Thyroid gland (tissue), 4 donors: ENCODE data around the gene LRRFIP1. TPM values are rescaled to one million over a fixed set of nuclear protein-coding genes. Genes with fewer than 3 reads are reported as not detected.
A peak's percentile ranks its signal among the peaks of the same experiment; 100 is the strongest.

Experiments
- DNase-seq, 2 donors: peaks; one replicate each; pipeline ENCODE4 v3.0.0-alpha.2; 2019
- H3K27ac ChIP-seq, 3 donors: fragments of 200-600 bp; sonication (generic); 1 replicate in 2 of 3; 2 replicates in 1 of 3; pipeline ENCODE4 v1.5.1; 2016 to 2019; ENCODE audit warnings: mild to moderate bottlenecking in 1 of 3, moderate library complexity in 1 of 3
- H3K27me3 ChIP-seq: fragments of 200-600 bp; sonication (generic); one replicate; pipeline ENCODE4 v1.5.1; 2019
- H3K36me3 ChIP-seq, 2 donors: fragments of 200-600 bp; sonication (generic); one replicate each; pipeline ENCODE4 v1.5.1; 2016 to 2019
- H3K4me1 ChIP-seq, 2 donors: fragments of 200-600 bp; sonication (generic); one replicate each; pipeline ENCODE4 v1.5.1; 2017 to 2019
- H3K4me3 ChIP-seq, 3 donors: fragments of 200-600 bp; sonication (generic); replicated peaks in 1 of 3; 1 replicate in 2 of 3; 2 replicates in 1 of 3; pipeline ENCODE4 v1.5.1; 2016; ENCODE audit warnings: mild to moderate bottlenecking in 1 of 3
- H3K9me3 ChIP-seq: fragments of 200-600 bp; sonication (generic); one replicate; pipeline ENCODE4 v1.5.1; 2017
- POLR2A ChIP-seq, 2 donors: fragments of 450-650 bp; IDR thresholded peaks; one replicate each; pipeline ENCODE4 v1.6.1; 2017; ENCODE audit warnings: antibody characterized with exemption in 2 of 2, mild to moderate bottlenecking in 2 of 2, moderate library complexity in 1 of 2
- WGBS, 2 donors: methylation state at CpG; one replicate each; pipeline ENCODE4 v1.1.5; 2017; 5-methylcytosine and 5-hydroxymethylcytosine counted together
- intact Hi-C: fragments of 100-400 bp; cut with DNase I; formaldehyde crosslinking; loops from one replicate; pipeline ENCODE4 v1.15.1; 2023
- total RNA-seq, 4 donors: library from RNA; depleted of rRNA; stranded (reverse); fragments of >200 nt; gene quantifications; one replicate each; pipeline ENCODE4 v1.2.3, GENCODE V29; 2016
- TF ChIP-seq, protein P1 (sequence below), 6 experiments: fragments of 200-600 bp in 3 of 6; fragments of 450-650 bp in 3 of 6; sonication (generic) in 3 of 6; IDR thresholded peaks; one replicate each; pipeline ENCODE4 v1.5.1; 2016 to 2019; ENCODE audit warnings: antibody characterized with exemption in 6 of 6, mild to moderate bottlenecking in 2 of 6, inconsistent platforms in 1 of 6, moderate library complexity in 1 of 6

The LRRFIP1 gene
- total RNA-seq, 4 donors from 2014 or later = 76.1 to 113 (median 96.6) TPM

DNA sequence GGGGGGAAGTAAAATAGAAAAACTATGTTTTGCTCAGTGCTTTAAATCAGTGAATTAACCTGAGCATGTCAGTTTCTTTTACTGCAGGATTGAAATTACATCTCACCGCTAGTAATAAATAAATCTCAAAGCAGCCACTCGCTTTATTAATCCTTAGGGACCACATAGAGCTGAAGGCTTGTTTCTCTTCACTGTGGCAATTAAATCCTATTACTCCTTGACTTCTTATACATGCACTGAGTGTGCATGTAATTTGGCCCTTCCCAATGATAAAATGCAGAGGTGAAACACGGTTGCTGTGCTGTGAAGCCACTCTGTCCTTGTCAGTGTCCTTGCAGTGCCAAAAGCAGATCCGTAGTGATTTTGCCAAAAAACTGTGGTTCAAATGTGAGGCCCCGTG, 94.1 kb downstream of the LRRFIP1 start:
- Histone ChIP-seq H3K27ac (no peak overlapping the region), H3K9me3 (no peaks in the 10 kb centered on the region), H3K4me3 (no peak overlapping the region), H3K36me3 (no peaks in the 10 kb centered on the region), H3K4me1 (peaks cover 5 to 15% of the 10 kb centered on the region in 2 donors), H3K27me3 (no peaks in the 10 kb centered on the region)
- TF ChIP-seq, protein P1, sequence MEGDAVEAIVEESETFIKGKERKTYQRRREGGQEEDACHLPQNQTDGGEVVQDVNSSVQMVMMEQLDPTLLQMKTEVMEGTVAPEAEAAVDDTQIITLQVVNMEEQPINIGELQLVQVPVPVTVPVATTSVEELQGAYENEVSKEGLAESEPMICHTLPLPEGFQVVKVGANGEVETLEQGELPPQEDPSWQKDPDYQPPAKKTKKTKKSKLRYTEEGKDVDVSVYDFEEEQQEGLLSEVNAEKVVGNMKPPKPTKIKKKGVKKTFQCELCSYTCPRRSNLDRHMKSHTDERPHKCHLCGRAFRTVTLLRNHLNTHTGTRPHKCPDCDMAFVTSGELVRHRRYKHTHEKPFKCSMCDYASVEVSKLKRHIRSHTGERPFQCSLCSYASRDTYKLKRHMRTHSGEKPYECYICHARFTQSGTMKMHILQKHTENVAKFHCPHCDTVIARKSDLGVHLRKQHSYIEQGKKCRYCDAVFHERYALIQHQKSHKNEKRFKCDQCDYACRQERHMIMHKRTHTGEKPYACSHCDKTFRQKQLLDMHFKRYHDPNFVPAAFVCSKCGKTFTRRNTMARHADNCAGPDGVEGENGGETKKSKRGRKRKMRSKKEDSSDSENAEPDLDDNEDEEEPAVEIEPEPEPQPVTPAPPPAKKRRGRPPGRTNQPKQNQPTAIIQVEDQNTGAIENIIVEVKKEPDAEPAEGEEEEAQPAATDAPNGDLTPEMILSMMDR (IDR thresholded peaks at IDR 0.05) = no peak
- TF ChIP-seq POLR2A (IDR thresholded peaks at IDR 0.05) = no peak
- WGBS, 2 donors = 87 to 88% methylated on average over 5 of the region's 5 CpGs
- intact Hi-C loops = no loop called here
- DNase-seq = no peak

DNA sequence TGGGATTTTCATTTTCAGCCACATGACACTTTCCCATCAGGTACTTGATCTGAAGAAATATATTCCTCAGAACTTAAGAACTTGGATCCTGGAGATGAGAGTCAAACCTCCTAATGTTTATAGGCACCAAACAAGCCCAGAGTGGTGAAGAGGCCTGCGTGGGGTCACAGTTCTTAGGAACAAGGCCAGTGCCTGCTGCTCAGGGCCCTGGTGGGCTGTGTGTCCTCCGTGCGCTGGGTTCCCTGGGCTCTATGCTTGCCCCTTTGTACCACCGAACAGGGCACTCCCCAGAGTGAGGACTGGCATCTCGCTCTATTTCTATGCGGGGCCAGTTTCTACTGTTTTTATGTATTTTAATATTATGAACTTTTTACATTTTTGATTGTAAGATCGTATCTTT, 95.2 kb downstream of the LRRFIP1 start:
- Histone ChIP-seq H3K36me3 (no peaks in the 10 kb centered on the region), H3K9me3 (no peaks in the 10 kb centered on the region), H3K27me3 (no peaks in the 10 kb centered on the region), H3K4me1 (peaks cover 11 to 27% of the 10 kb centered on the region in 2 donors), H3K27ac (no peak overlapping the region), H3K4me3 (no peak overlapping the region)
- no peak for DNase-seq
- 95 to 97% methylated on average over 7 of the region's 7 CpGs for whole genome bisulfite sequencing, 2 donors
- intact Hi-C loops = no loop called here
- TF ChIP-seq POLR2A (IDR thresholded peaks at IDR 0.05) = no peak
- TF ChIP-seq, protein P1 (IDR thresholded peaks at IDR 0.05) = no peak

DNA sequence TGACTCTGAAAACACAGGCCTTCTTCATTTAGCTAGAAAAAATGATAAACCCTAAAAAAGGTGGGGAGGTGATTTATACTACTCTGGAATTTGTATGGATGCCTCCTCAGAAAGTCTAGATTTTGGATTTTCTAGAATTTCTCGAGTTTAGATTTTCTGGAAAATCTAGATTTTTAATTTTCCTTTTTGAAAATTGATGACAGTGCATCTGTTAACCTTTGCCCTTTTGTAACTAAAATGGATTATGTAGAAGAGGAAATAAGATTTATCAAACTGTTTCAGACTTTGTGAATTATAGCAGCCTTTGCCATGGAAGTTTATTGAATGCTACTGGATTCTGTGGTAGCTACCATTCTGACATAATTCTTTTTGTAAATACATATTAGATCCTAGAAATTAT, 95.6 kb downstream of the LRRFIP1 start:
- Histone ChIP-seq H3K27ac (no peak overlapping the region), H3K9me3 (no peaks in the 10 kb centered on the region), H3K4me1 (peaks cover 11 to 27% of the 10 kb centered on the region in 2 donors), H3K27me3 (no peaks in the 10 kb centered on the region), H3K4me3 (no peak overlapping the region), H3K36me3 (no peaks in the 10 kb centered on the region)
- DNase-seq = no peak
- TF ChIP-seq POLR2A (IDR thresholded peaks at IDR 0.05) = no peak
- TF ChIP-seq, protein P1 (IDR thresholded peaks at IDR 0.05) = no peak
- WGBS, 2 donors = 93 to 96% methylated on average over 1 of the region's 1 CpG
- intact Hi-C loops = no loop called here

DNA sequence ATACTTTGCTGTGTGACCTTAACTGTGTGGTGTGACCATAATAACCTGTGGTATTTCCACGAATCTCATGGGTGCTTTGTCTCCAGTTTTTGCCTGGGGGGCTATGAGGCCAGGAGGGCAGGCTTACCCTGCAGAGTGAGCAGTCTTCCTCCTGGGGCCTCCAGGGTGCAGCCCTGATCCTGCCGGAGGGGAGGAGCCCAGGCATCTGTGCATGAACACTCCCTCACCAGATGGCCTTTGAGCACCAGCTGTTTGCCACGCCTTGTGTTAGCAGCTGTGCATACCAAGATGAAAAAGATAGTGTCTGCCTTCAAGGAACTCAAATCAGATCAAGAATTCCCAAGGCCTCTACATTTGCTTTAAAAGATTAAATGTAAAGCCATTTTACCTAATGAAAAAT, 96.2 kb downstream of the LRRFIP1 start:
- Histone ChIP-seq H3K4me1 (peaks cover 11 to 27% of the 10 kb centered on the region in 2 donors), H3K9me3 (no peaks in the 10 kb centered on the region), H3K4me3 (no peak overlapping the region), H3K27me3 (no peaks in the 10 kb centered on the region), H3K27ac (no peak overlapping the region), H3K36me3 (no peaks in the 10 kb centered on the region)
- no peak for TF ChIP-seq POLR2A (IDR thresholded peaks at IDR 0.05)
- TF ChIP-seq, protein P1 (IDR thresholded peaks at IDR 0.05) = no peak
- no peak for DNase-seq
- 69 to 81% methylated on average over 3 of the region's 3 CpGs for WGBS, 2 donors
- intact Hi-C loops = no loop called here

DNA sequence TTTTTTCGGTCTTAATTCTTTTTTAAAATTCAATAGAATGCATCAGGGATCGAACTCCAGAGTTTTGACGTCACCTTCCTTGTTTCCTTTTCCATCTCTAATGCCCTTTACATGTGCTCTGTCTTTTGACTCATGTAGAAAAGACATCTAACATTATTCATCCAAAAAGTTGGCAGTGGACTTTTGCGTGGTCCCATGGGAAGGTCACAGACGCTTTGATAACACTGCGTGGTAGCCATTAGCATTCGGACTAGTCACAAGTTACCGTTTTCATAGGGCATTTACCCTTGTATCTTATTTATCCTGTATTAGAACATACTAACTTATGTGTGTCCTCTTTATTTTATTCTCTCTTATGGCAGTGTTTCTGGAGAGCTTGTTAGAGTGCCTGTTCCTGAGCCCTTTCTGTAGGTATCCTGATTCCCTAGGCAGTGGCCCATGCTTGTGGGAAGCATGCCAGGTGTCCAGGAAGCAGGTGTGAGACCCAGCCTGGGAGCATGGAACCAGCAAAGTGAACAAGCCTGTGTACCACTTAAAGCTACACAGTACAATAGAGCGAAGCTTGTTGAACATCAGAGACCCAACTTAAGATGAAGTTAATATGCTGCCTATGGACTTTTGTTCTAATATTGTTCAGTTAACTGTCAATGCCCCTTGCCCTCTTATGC, 97.6 kb downstream of the LRRFIP1 start:
- no peak overlapping the region for H3K4me3 ChIP-seq
- peaks cover 11 to 27% of the 10 kb centered on the region in 2 donors for H3K4me1 ChIP-seq
- no peaks in the 10 kb centered on the region for H3K36me3 ChIP-seq
- TF ChIP-seq, protein P1 (IDR thresholded peaks at IDR 0.05) = no peak
- no peaks in the 10 kb centered on the region for H3K9me3 ChIP-seq
- DNase-seq = peak; percentile 63
- intact Hi-C loops = no loop called here
- 86 to 88% methylated on average over 9 of the region's 9 CpGs for WGBS, 2 donors
- no peak overlapping the region for H3K27ac ChIP-seq
- no peaks in the 10 kb centered on the region for H3K27me3 ChIP-seq
